WTC11 (cell line): ENCODE results near the gene PRELID2. TPM values are rescaled to one million over a fixed set of nuclear protein-coding genes. Genes with fewer than 3 reads are reported as not detected.

Source experiments
- ATAC-seq: fragments of 200-7000 bp; cut with Tn5 transposase; 2 replicates; pipeline ENCODE4 v1.10.0; 2021; ENCODE audit warnings: mild to moderate bottlenecking, moderate library complexity
- CTCF ChIA-PET: fragments of 300-600 bp; sonication (Branson Sonifier 250); formaldehyde crosslinking; loops from one replicate; lab custom pipeline; 2021; ENCODE audit warnings: antibody characterized with exemption; lab: Charles Lee
- POLR2A ChIA-PET: fragments of 350-600 bp; sonication (Branson Sonifier 250); formaldehyde crosslinking; loops from one replicate; lab custom pipeline; 2021; ENCODE audit warnings: antibody characterized with exemption; lab: Charles Lee
- DNase-seq: peaks from one replicate; pipeline ENCODE4 v3.0.0; 2021; ENCODE audit warnings: low spot score
- H3K27ac Mint-ChIP-seq: 2 replicates; pipeline ENCODE4 v1.8.0; 2021; ENCODE audit warnings: mixed read lengths
- H3K27me3 Mint-ChIP-seq: 2 replicates; pipeline ENCODE4 v1.8.0; 2021; ENCODE audit warnings: low read depth, mild to moderate bottlenecking, moderate library complexity, mixed read lengths
- H3K36me3 Mint-ChIP-seq: 2 replicates; pipeline ENCODE4 v1.8.0; 2021; ENCODE audit warnings: mixed read lengths
- H3K4me1 Mint-ChIP-seq: 2 replicates; pipeline ENCODE4 v1.8.0; 2022; ENCODE audit warnings: mixed read lengths
- H3K4me3 Mint-ChIP-seq: 2 replicates; pipeline ENCODE4 v1.8.0; 2021; ENCODE audit warnings: mild to moderate bottlenecking, moderate library complexity, mixed read lengths
- H3K9me3 Mint-ChIP-seq: 2 replicates; pipeline ENCODE4 v1.8.0; 2021; ENCODE audit warnings: mixed read lengths
- ELF4 ChIP-seq: sonication (generic); formaldehyde crosslinking; IDR thresholded peaks from 2 replicates; pipeline ENCODE4 v1.8.1; 2022; ENCODE audit warnings: low read depth, mild to moderate bottlenecking, moderate library complexity, missing genetic modification reagents
- FOXJ3 ChIP-seq: sonication (generic); formaldehyde crosslinking; IDR thresholded peaks from 2 replicates; pipeline ENCODE4 v1.9.0; 2021; ENCODE audit warnings: missing genetic modification reagents, mild to moderate bottlenecking, borderline replicate concordance
- FOXK1 ChIP-seq: sonication (generic); formaldehyde crosslinking; IDR thresholded peaks from 2 replicates; pipeline ENCODE4 v1.8.0; 2022; ENCODE audit warnings: mild to moderate bottlenecking, moderate library complexity, missing genetic modification reagents
- HMGA2 ChIP-seq: fragments of 250-450 bp; sonication (Bioruptor Pico); IDR thresholded peaks from 2 replicates; pipeline ENCODE4 v1.4.0; 2021; ENCODE audit warnings: mild to moderate bottlenecking, moderate library complexity
- JUN ChIP-seq: sonication (generic); formaldehyde crosslinking; IDR thresholded peaks from 2 replicates; pipeline ENCODE4 v1.8.0; 2023; ENCODE audit warnings: mild to moderate bottlenecking, missing genetic modification reagents
- OVOL2 ChIP-seq: fragments of 250-450 bp; sonication (Bioruptor Pico); IDR thresholded peaks from 2 replicates; pipeline ENCODE4 v1.9.0; 2021; ENCODE audit warnings: mild to moderate bottlenecking, borderline replicate concordance
- RORB ChIP-seq: fragments of 250-450 bp; sonication (Bioruptor Pico); IDR thresholded peaks from 2 replicates; pipeline ENCODE4 v1.9.0; 2021; ENCODE audit warnings: mild to moderate bottlenecking
- SMAD3 ChIP-seq: sonication (generic); formaldehyde crosslinking; IDR thresholded peaks from 2 replicates; pipeline ENCODE4 v1.8.0; 2022; ENCODE audit warnings: missing genetic modification reagents, mild to moderate bottlenecking, borderline replicate concordance
- TCF7 ChIP-seq: sonication (generic); formaldehyde crosslinking; IDR thresholded peaks from 2 replicates; pipeline ENCODE4 v1.8.0; 2022; ENCODE audit warnings: mild to moderate bottlenecking, low read depth, missing genetic modification reagents, moderate library complexity
- TEAD1 ChIP-seq: sonication (generic); formaldehyde crosslinking; IDR thresholded peaks from 2 replicates; pipeline ENCODE4 v1.8.0; 2022; ENCODE audit warnings: mild to moderate bottlenecking, missing genetic modification reagents
- ZNF232 ChIP-seq: sonication (generic); formaldehyde crosslinking; IDR thresholded peaks from 2 replicates; pipeline ENCODE4 v1.8.0; 2022; ENCODE audit warnings: mild to moderate bottlenecking, missing genetic modification reagents
- total RNA-seq: library from RNA; stranded (reverse); gene quantifications from 3 replicates; pipeline ENCODE4 v1.2.3, GENCODE V29; 2021
- TF ChIP-seq, protein P1 (sequence below): fragments of 250-450 bp; sonication (Bioruptor Pico); IDR thresholded peaks from 2 replicates; pipeline ENCODE4 v1.9.0; 2021; ENCODE audit warnings: mild to moderate bottlenecking, borderline replicate concordance
- TF ChIP-seq, protein P2 (sequence below): sonication (generic); formaldehyde crosslinking; IDR thresholded peaks from 2 replicates; pipeline ENCODE4 v1.8.1; 2023; ENCODE audit warnings: mild to moderate bottlenecking, missing genetic modification reagents, borderline replicate concordance
- TF ChIP-seq, protein P3 (sequence below): sonication (generic); formaldehyde crosslinking; IDR thresholded peaks from 2 replicates; pipeline ENCODE4 v1.8.0; 2022; ENCODE audit warnings: mild to moderate bottlenecking, missing genetic modification reagents
- TF ChIP-seq, protein P4 (sequence below): sonication (generic); formaldehyde crosslinking; IDR thresholded peaks from 2 replicates; pipeline ENCODE4 v1.8.1; 2023; ENCODE audit warnings: mild to moderate bottlenecking, missing genetic modification reagents
- TF ChIP-seq, protein P5 (sequence below): fragments of 250-450 bp; sonication (Bioruptor Pico); IDR thresholded peaks from 2 replicates; pipeline ENCODE4 v1.9.0; 2021; ENCODE audit warnings: mild to moderate bottlenecking
- TF ChIP-seq, protein P6 (sequence below): sonication (generic); formaldehyde crosslinking; IDR thresholded peaks from 2 replicates; pipeline ENCODE4 v1.8.1; 2022; ENCODE audit warnings: mild to moderate bottlenecking, missing genetic modification reagents, moderate library complexity, borderline replicate concordance

Gene PRELID2
- total RNA-seq, 1 experiment from 2014 or later = 10.0 TPM

DNA sequence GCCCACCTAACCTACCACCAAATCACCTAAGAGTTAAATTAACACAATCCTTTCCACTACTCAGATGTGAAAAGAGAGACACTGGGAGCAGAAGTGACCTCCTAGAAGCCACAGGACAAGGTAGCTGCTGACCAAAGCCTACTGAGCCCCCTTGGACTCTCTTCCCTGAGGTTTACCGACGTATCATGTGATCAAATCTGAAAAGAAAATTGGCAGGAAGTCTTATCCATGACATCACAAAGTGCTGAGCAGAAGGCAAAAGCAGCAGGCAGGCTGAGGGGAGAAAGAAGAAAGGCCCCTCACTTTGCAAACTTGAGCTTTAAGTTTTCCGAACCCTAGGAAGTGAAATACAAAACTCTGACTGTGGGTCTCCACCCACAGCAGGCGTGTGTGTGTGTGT, 11.1 kb downstream of the PRELID2 start (continued):
- no peak for TF ChIP-seq OVOL2 (CRISPR knock-in tag)
- TF ChIP-seq FOXK1 (CRISPR knock-in tag) = no peak
- no peak for TF ChIP-seq JUN (CRISPR knock-in tag)
- no peak for TF ChIP-seq TCF7 (CRISPR knock-in tag)
- TF ChIP-seq, protein P1, sequence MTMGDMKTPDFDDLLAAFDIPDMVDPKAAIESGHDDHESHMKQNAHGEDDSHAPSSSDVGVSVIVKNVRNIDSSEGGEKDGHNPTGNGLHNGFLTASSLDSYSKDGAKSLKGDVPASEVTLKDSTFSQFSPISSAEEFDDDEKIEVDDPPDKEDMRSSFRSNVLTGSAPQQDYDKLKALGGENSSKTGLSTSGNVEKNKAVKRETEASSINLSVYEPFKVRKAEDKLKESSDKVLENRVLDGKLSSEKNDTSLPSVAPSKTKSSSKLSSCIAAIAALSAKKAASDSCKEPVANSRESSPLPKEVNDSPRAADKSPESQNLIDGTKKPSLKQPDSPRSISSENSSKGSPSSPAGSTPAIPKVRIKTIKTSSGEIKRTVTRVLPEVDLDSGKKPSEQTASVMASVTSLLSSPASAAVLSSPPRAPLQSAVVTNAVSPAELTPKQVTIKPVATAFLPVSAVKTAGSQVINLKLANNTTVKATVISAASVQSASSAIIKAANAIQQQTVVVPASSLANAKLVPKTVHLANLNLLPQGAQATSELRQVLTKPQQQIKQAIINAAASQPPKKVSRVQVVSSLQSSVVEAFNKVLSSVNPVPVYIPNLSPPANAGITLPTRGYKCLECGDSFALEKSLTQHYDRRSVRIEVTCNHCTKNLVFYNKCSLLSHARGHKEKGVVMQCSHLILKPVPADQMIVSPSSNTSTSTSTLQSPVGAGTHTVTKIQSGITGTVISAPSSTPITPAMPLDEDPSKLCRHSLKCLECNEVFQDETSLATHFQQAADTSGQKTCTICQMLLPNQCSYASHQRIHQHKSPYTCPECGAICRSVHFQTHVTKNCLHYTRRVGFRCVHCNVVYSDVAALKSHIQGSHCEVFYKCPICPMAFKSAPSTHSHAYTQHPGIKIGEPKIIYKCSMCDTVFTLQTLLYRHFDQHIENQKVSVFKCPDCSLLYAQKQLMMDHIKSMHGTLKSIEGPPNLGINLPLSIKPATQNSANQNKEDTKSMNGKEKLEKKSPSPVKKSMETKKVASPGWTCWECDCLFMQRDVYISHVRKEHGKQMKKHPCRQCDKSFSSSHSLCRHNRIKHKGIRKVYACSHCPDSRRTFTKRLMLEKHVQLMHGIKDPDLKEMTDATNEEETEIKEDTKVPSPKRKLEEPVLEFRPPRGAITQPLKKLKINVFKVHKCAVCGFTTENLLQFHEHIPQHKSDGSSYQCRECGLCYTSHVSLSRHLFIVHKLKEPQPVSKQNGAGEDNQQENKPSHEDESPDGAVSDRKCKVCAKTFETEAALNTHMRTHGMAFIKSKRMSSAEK (CRISPR knock-in tag) = no peak
- TF ChIP-seq, protein P2, sequence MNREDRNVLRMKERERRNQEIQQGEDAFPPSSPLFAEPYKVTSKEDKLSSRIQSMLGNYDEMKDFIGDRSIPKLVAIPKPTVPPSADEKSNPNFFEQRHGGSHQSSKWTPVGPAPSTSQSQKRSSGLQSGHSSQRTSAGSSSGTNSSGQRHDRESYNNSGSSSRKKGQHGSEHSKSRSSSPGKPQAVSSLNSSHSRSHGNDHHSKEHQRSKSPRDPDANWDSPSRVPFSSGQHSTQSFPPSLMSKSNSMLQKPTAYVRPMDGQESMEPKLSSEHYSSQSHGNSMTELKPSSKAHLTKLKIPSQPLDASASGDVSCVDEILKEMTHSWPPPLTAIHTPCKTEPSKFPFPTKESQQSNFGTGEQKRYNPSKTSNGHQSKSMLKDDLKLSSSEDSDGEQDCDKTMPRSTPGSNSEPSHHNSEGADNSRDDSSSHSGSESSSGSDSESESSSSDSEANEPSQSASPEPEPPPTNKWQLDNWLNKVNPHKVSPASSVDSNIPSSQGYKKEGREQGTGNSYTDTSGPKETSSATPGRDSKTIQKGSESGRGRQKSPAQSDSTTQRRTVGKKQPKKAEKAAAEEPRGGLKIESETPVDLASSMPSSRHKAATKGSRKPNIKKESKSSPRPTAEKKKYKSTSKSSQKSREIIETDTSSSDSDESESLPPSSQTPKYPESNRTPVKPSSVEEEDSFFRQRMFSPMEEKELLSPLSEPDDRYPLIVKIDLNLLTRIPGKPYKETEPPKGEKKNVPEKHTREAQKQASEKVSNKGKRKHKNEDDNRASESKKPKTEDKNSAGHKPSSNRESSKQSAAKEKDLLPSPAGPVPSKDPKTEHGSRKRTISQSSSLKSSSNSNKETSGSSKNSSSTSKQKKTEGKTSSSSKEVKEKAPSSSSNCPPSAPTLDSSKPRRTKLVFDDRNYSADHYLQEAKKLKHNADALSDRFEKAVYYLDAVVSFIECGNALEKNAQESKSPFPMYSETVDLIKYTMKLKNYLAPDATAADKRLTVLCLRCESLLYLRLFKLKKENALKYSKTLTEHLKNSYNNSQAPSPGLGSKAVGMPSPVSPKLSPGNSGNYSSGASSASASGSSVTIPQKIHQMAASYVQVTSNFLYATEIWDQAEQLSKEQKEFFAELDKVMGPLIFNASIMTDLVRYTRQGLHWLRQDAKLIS (CRISPR knock-in tag) = no peak
- TF ChIP-seq, protein P3, sequence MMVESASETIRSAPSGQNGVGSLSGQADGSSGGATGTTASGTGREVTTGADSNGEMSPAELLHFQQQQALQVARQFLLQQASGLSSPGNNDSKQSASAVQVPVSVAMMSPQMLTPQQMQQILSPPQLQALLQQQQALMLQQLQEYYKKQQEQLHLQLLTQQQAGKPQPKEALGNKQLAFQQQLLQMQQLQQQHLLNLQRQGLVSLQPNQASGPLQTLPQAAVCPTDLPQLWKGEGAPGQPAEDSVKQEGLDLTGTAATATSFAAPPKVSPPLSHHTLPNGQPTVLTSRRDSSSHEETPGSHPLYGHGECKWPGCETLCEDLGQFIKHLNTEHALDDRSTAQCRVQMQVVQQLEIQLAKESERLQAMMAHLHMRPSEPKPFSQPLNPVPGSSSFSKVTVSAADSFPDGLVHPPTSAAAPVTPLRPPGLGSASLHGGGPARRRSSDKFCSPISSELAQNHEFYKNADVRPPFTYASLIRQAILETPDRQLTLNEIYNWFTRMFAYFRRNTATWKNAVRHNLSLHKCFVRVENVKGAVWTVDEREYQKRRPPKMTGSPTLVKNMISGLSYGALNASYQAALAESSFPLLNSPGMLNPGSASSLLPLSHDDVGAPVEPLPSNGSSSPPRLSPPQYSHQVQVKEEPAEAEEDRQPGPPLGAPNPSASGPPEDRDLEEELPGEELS (CRISPR knock-in tag) = no peak
- TF ChIP-seq, protein P4, sequence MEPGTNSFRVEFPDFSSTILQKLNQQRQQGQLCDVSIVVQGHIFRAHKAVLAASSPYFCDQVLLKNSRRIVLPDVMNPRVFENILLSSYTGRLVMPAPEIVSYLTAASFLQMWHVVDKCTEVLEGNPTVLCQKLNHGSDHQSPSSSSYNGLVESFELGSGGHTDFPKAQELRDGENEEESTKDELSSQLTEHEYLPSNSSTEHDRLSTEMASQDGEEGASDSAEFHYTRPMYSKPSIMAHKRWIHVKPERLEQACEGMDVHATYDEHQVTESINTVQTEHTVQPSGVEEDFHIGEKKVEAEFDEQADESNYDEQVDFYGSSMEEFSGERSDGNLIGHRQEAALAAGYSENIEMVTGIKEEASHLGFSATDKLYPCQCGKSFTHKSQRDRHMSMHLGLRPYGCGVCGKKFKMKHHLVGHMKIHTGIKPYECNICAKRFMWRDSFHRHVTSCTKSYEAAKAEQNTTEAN = no peak

DNA sequence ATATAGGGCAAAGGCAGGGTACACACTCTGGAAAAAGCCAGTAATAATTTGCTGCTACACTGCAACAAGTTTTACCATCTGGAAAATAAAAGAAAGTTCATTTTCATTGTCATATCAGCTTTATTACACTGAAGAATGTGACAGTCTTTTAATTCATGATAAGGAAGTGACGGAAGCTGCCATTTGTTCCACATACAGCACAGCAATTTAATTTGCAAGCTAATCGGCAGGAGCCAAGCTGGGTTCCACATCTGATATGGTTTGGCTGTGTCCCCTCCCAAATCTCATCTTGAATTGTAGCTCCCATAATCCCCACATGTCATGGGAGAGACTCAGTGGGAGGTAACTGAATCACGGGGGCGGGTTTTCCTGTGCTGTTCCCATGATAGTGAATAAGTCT, 16.5 kb downstream of the PRELID2 start:
- ATAC-seq = no peak
- TF ChIP-seq HMGA2 (CRISPR knock-in tag) = no peak
- TF ChIP-seq OVOL2 (CRISPR knock-in tag) = no peak
- no peak for TF ChIP-seq RORB (CRISPR knock-in tag)
- Mint-ChIP-seq H3K27me3 (no peaks in the 10 kb centered on the region), H3K4me1 (no peaks in the 10 kb centered on the region), H3K27ac (no peak overlapping the region), H3K4me3 (no peak overlapping the region), H3K9me3 (no peaks in the 10 kb centered on the region), H3K36me3 (peaks cover 3% of the 10 kb centered on the region; the same call in 1 of the 2 replicates)
- no peak for DNase-seq
- ChIA-PET POLR2A (no interaction called here), CTCF (no interaction called here)

DNA sequence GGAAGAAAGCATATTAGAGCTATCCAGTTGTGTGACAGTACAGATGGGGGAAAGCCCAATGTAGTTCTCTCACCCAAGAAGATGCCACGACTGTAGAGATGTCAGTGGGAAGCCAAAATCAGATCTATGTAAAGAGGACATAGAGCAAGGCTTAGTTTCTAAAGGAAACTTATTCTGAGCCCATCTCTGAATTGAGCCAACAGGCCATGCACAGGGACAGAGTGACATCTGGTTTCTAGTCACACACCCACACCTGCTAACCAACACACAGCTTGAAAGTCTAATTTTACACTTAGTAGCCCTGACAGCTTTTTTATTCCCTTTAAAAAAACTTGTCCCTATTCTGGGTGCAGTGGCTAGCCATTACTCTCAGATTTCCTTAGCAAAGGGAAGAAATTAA, 22.3 kb downstream of the PRELID2 start:
- Mint-ChIP-seq H3K27me3 (no peaks in the 10 kb centered on the region), H3K36me3 (peaks cover 2% of the 10 kb centered on the region; the same call in 1 of the 2 replicates), H3K4me1 (peaks cover 4% of the 10 kb centered on the region; the same call in 1 of the 2 replicates), H3K27ac (no peak overlapping the region), H3K9me3 (no peaks in the 10 kb centered on the region), H3K4me3 (no peak overlapping the region)
- ChIA-PET POLR2A (no interaction called here), CTCF (interaction anchor here (0.9 to 3.7 kb wide), 8 partner anchors 13 to 1609 kb away, joined by 3 to 17 read pairs (median 4); no protein-coding TSS in a partner anchor)
- ATAC-seq (no peak), DNase-seq (no peak)
- TF ChIP-seq SMAD3 (no peak), ELF4 (no peak), FOXJ3 (CRISPR knock-in tag) (no peak), TEAD1 (CRISPR knock-in tag) (no peak), ZNF232 (no peak)
- TF ChIP-seq, protein P5, sequence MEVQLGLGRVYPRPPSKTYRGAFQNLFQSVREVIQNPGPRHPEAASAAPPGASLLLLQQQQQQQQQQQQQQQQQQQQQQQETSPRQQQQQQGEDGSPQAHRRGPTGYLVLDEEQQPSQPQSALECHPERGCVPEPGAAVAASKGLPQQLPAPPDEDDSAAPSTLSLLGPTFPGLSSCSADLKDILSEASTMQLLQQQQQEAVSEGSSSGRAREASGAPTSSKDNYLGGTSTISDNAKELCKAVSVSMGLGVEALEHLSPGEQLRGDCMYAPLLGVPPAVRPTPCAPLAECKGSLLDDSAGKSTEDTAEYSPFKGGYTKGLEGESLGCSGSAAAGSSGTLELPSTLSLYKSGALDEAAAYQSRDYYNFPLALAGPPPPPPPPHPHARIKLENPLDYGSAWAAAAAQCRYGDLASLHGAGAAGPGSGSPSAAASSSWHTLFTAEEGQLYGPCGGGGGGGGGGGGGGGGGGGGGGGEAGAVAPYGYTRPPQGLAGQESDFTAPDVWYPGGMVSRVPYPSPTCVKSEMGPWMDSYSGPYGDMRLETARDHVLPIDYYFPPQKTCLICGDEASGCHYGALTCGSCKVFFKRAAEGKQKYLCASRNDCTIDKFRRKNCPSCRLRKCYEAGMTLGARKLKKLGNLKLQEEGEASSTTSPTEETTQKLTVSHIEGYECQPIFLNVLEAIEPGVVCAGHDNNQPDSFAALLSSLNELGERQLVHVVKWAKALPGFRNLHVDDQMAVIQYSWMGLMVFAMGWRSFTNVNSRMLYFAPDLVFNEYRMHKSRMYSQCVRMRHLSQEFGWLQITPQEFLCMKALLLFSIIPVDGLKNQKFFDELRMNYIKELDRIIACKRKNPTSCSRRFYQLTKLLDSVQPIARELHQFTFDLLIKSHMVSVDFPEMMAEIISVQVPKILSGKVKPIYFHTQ (CRISPR knock-in tag) = no peak
- TF ChIP-seq, protein P6, sequence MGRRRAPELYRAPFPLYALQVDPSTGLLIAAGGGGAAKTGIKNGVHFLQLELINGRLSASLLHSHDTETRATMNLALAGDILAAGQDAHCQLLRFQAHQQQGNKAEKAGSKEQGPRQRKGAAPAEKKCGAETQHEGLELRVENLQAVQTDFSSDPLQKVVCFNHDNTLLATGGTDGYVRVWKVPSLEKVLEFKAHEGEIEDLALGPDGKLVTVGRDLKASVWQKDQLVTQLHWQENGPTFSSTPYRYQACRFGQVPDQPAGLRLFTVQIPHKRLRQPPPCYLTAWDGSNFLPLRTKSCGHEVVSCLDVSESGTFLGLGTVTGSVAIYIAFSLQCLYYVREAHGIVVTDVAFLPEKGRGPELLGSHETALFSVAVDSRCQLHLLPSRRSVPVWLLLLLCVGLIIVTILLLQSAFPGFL = no peak
